Left renal pelvis (tissue), 4 donors: Measurements from ENCODE around the gene FCN3. TPM values are rescaled to one million over a fixed set of nuclear protein-coding genes. Genes with fewer than 3 reads are reported as not detected.
"Not testable (repeated sequence)": the region's sequence is repeated elsewhere in the genome, so short reads cannot be mapped to it uniquely, and the experiment has no call there.

Experiments used
- DNase-seq, 4 donors: peaks; one replicate each; pipeline ENCODE4 v3.0.0-alpha.2; 2013; ENCODE audit warnings: low read depth in 4 of 4, low spot score in 3 of 4
- polyA plus RNA-seq, 4 donors: library from polyadenylated mRNA; unstranded; fragments of 120-200 nt; gene quantifications; one replicate each; pipeline ENCODE4 v1.2.1, GENCODE V29; 2013; ENCODE audit not compliant: insufficient read length in 4 of 4

The FCN3 gene
- 1 to 10 TPM in 2 of 4 donors, under 1 TPM in 2; 0.85 to 1.7 (median 1.1) TPM for polyA plus RNA-seq

DNA sequence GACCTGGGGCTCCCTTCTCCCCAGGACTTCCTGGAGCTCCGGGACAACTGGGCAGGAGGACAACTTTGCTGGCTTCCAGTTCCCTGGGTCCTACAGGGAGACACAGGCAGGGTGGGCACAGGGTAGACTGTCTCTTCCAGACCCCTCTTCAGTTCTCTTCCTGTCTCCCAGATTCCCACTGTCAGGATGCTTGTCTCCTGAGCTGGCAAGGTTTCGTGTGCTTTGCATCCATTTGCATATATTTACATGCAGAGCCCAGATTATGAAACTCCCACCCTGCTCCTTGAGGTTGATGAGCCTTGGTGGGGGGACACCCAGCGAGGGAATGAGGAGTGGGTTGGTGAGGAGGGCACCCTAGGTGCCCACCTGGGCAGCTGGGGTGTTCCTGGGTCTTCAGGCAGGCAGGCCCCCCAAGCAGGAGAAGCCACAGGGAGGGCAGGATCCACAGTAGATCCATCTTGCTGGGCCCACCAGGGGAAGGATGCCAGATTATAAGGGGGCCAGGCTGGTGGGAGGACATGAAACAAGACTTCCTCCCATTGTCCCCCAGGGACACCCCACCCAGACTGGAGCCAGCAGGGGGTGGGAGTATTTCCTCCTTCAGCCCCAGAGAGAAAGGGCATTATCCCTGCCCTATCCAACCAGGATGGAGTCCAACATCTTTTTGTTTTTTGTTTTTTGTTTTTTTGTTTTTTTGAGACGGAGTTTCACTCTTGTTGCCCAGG, at the start of gene FCN3:
Gene FCN3 (minus strand): TSS at position 463 of the 725 bp plus-strand sequence. CDS start 6 bp downstream, at position 457.
- DNase-seq, result no peak

GRCh38 chr1:27423709-27424108, 49.1 kb upstream of the FCN3 start:
- DNase-seq, result no peak

GRCh38 chr1:27418326-27419185, 43.9 kb upstream of the FCN3 start:
- peak in 1 of 4 donors; percentile 57 for DNase-seq

GRCh38 chr1:27417713-27418112, 43.1 kb upstream of the FCN3 start:
- DNase-seq, result no peak

DNA sequence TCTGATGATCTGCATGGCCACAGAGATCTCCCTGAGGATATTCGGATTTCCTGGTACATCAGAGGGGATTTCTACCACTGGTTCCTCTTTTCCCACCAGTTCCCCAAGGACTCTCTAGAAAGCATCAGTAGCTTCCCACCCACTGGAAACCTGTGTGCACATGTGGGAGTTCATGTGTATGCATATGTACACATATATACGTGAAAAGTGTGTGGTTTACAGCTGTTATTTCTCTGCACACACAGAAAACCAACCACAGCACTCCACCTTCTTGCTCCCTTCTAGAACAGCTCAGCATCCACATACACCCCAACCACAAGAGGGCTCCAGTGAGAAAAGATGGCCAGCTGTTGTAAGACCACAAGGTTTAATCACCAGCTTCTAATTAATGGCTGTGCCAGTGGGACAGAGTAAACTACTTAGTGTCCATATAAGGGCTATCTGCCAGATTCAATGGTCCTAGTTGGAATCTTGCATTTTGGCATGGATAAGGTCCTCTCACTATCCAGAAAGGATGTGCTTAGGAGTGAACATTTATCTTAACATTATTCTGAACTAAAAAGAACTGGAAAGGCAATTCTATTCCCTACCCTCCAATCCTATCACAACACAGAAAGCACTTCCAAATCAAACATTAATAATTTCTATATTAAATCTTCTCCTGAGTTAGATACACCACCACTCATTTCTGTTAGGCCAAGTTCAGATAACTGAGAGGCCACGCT, 41.9 kb upstream of the FCN3 start:
- DNase-seq, result no peak

GRCh38 chr1:27414091-27414490, 39.5 kb upstream of the FCN3 start:
- DNase-seq, result no peak

- no peak for DNase-seq
Observed at GRCh38 chr1:27413004-27413403, 38.4 kb upstream of the FCN3 start.

DNA sequence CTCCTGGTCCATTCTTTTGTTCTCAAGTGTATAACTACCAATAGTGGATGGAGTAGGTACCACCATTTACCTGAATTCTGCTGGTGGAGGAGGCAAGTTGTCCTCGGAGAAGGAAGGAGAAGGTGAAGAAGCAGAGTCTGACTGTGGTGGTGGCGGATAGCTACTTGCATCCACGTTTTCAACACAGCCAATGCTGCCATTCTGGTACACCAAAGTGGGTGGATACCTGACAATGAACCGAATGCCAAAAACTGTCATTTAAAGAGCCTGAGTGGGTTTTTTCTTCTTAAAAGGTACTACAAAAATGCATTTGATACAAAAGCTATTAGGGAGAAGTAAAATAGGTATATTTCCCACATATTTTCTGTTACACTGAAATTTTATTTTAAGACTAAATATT, 37.9 kb upstream of the FCN3 start:
- no peak for DNase-seq

- DNase-seq, result no peak
Observed at GRCh38 chr1:27410709-27411108, 36.1 kb upstream of the FCN3 start.

- DNase-seq, result no peak
Observed at GRCh38 chr1:27409669-27410068, 35.0 kb upstream of the FCN3 start.

GRCh38 chr1:27408151-27408550, 33.5 kb upstream of the FCN3 start:
- no peak for DNase-seq

GRCh38 chr1:27406791-27407190, 32.2 kb upstream of the FCN3 start:
- not testable (repeated sequence) for DNase-seq

- no peak for DNase-seq
Observed at GRCh38 chr1:27406362-27406680, 31.7 kb upstream of the FCN3 start.

DNA sequence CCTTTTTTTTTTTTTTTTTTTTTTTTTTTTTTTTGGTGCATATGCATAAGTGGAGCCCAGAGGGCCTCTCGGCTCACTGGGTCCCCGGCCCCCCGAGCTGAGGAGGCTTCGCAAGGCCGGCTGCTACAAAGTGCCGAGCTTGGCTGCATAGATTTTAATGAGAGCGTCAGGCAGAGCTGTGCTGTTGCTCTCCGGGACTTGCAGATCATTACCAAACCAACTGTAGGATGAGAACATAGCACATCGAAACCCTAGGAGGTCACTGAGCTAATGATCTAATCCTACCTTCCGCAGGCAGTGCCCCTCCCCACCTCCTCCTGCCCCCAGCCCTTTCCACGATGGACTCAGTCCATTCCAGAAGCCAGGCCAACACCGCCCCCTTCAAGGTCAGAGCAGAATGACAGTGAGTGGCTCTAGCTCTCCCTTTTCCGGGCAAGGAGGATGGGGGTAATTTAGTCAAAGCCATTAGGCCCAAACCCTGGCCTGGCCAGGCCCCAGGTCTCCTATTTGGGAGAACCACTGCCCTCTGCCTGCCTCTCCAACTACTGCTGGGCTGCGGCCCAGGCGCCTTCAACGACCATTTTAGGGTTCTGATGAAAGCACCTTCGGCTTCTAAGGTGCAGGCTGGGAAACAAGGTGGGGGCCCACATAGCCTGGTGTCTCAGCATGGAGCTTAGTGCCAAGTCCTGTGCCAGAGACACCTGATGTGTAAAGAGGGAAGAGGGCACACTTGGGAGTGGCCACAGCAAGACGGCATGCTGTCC, 31.2 kb upstream of the FCN3 start:
- DNase-seq, result not testable (repeated sequence)

DNA sequence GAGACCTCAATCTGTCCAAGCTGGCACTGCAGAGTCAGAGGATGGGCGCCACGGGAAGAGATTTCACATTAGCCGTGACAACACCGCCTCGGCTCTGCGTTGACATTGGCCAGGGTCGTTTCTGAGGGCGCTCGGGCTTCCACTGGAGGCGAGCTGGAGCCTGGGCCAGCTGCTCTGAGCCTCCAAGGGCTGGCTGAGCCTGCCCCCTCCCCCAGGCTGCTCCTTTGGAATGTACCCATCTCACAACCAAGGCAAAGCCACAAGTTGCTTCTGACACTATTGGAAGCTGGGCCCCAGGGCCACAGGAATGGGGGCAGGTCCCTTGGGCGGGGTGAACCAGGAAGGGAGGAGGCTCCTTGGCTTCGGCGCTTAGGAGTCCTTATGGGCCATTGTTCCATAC, 30.4 kb upstream of the FCN3 start:
- DNase-seq, result no peak

GRCh38 chr1:27403931-27404330, 29.3 kb upstream of the FCN3 start:
- DNase-seq, result no peak

- no peak for DNase-seq
Observed at GRCh38 chr1:27403065-27403726, 28.6 kb upstream of the FCN3 start.

- no peak for DNase-seq
Observed at GRCh38 chr1:27402349-27402754, 27.7 kb upstream of the FCN3 start.

GRCh38 chr1:27400963-27401341, 26.3 kb upstream of the FCN3 start:
- DNase-seq, result no peak
